ENCODE measurements around the gene C19orf25. TPM values are rescaled to one million over a fixed set of nuclear protein-coding genes. Genes with fewer than 3 reads are reported as not detected.

C19orf25 gene
- total and polyA plus RNA-seq, 9 of the 15 experiments (the other 6 are each of a cell fraction or from before 2014, with no cell fraction given), result 0.79 to 96.0 (median 36.1) TPM

- CTCF ChIA-PET (ENCODE audit: low intra/inter-chr PET ratio), result no interaction called here
- no peak overlapping the region for H3K4me3 ChIP-seq
- no peak overlapping the region for H3K9ac ChIP-seq (ENCODE audit: insufficient read depth in 1 of 2, low read depth in 2 of 2, low read length in 2 of 2)
- no peak overlapping the region for H2AFZ ChIP-seq (ENCODE audit: low read depth, low read length)
- H3K79me2 ChIP-seq (ENCODE audit: control insufficient read depth, insufficient read depth, low read length), result no peaks in the 10 kb centered on the region
- no peaks in the 10 kb centered on the region for H3K9me3 ChIP-seq (replicated peaks; ENCODE audit: control insufficient read depth, insufficient read depth, low read depth, low read length)
- TF ChIP-seq HNRNPL (IDR thresholded peaks at IDR 0.05; ENCODE audit: low read depth, low read length) (peak; percentile 50; the same call in 1 of the 2 replicates), SAFB (IDR thresholded peaks at IDR 0.05; ENCODE audit: borderline replicate concordance, low read depth, low read length) (0 out of 2 replicates have a peak, but pooled peaks have one; percentile 26), SAP30 (IDR thresholded peaks at IDR 0.05; ENCODE audit: borderline replicate concordance, insufficient read depth, low read depth, low read length, poor library complexity, severe bottlenecking) (no peak), FUS (optimal IDR thresholded peaks at IDR 0.05; ENCODE audit: low read depth, low read length) (no peak), NFYB (IDR thresholded peaks at IDR 0.05; ENCODE audit: extremely low read depth, insufficient read length) (no peak)
- H3K4me2 ChIP-seq (ENCODE audit: insufficient read depth, low read length), result no peak overlapping the region
- FAIRE-seq, result no peak
- H3K27ac ChIP-seq (ENCODE audit: extremely low read depth, low read depth, low read length), result no peak overlapping the region
- peaks cover 20 to 36% of the 10 kb centered on the region in 2 experiments; a peak in 4 of 5 replicates for H3K27me3 ChIP-seq (ENCODE audit: control insufficient read depth in 2 of 2, insufficient read depth in 2 of 2, low read length in 2 of 2)
- H3K9me1 ChIP-seq (ENCODE audit: control insufficient read depth, insufficient read depth, low read length), result no peaks in the 10 kb centered on the region
- in situ Hi-C loops (cut with MboI) (no loop called here), intact Hi-C loops (cut with micrococcal nuclease) (no loop called here)
- no peaks in the 10 kb centered on the region for H3K36me3 ChIP-seq (ENCODE audit: control insufficient read depth, insufficient read depth, low read length)
- peaks cover 11% of the 10 kb centered on the region for H4K20me1 ChIP-seq (replicated peaks; ENCODE audit: control insufficient read depth, insufficient read depth, low read length)
- DNase-seq (ENCODE audit: extremely low read depth in 1 of 4, low spot score in 3 of 4), result no peak
- BruUV-seq (replicated peaks), result no TSS peak
- POLR2A ChIA-PET, result no interaction called here
- 37% methylated on average over 19 of the region's 31 CpGs for WGBS (ENCODE audit: insufficient coverage, low coverage, missing lambda C conversion rate)
- ATAC-seq, result no peak
- H3K4me1 ChIP-seq (replicated peaks in 1 of 2; ENCODE audit: control insufficient read depth in 2 of 2, insufficient read depth in 2 of 2, low read length in 2 of 2), result peaks cover 3 to 55% of the 10 kb centered on the region in 2 experiments; a peak in 3 of 5 replicates
Observed at GRCh38 chr19:1525343-1525742, 46.3 kb upstream of the C19orf25 start.

GRCh38 chr19:1524972-1525325 is 45.9 kb upstream of the C19orf25 start:
- H4K20me1 ChIP-seq (replicated peaks; ENCODE audit: control insufficient read depth, insufficient read depth, low read length), result peaks cover 11% of the 10 kb centered on the region
- no peak overlapping the region; the same call in 2 of the 3 replicates for H3K27ac ChIP-seq (ENCODE audit: extremely low read depth, low read depth, low read length)
- no TSS peak for BruUV-seq (replicated peaks)
- H3K9ac ChIP-seq (ENCODE audit: insufficient read depth in 1 of 2, low read depth in 2 of 2, low read length in 2 of 2), result no peak overlapping the region
- CTCF ChIA-PET (ENCODE audit: low intra/inter-chr PET ratio), result no interaction called here
- H3K36me3 ChIP-seq (ENCODE audit: control insufficient read depth, insufficient read depth, low read length), result no peaks in the 10 kb centered on the region
- DNase-seq (ENCODE audit: extremely low read depth in 1 of 4, low spot score in 3 of 4), result no peak
- H3K27me3 ChIP-seq (ENCODE audit: control insufficient read depth in 2 of 2, insufficient read depth in 2 of 2, low read length in 2 of 2), result peaks cover 19 to 38% of the 10 kb centered on the region in 2 experiments; a peak in 4 of 5 replicates
- H3K9me3 ChIP-seq (replicated peaks; ENCODE audit: control insufficient read depth, insufficient read depth, low read depth, low read length), result no peaks in the 10 kb centered on the region
- no peaks in the 10 kb centered on the region for H3K9me1 ChIP-seq (ENCODE audit: control insufficient read depth, insufficient read depth, low read length)
- H3K79me2 ChIP-seq (ENCODE audit: control insufficient read depth, insufficient read depth, low read length), result no peaks in the 10 kb centered on the region
- in situ Hi-C loops (cut with MboI) (no loop called here), intact Hi-C loops (cut with micrococcal nuclease) (no loop called here)
- H3K4me1 ChIP-seq (replicated peaks in 1 of 2; ENCODE audit: control insufficient read depth in 2 of 2, insufficient read depth in 2 of 2, low read length in 2 of 2), result peaks cover 3 to 58% of the 10 kb centered on the region in 2 experiments; a peak in 3 of 5 replicates
- no peak overlapping the region for H2AFZ ChIP-seq (ENCODE audit: low read depth, low read length)
- H3K4me2 ChIP-seq (ENCODE audit: insufficient read depth, low read length), result peak overlapping the region; percentile 35; the same call in 1 of the 2 replicates
- POLR2A ChIA-PET, result no interaction called here
- no peak for ATAC-seq
- 22% methylated on average over 9 of the region's 17 CpGs for WGBS (ENCODE audit: insufficient coverage, low coverage, missing lambda C conversion rate)
- H3K4me3 ChIP-seq, result no peak overlapping the region
- no peak for FAIRE-seq
- no peak for TF ChIP-seq ZNF354B (CRISPR knock-in tag; IDR thresholded peaks at IDR 0.05)
- no peak for TF ChIP-seq ESRRA (IDR thresholded peaks at IDR 0.05; ENCODE audit: borderline replicate concordance, low read depth)
- no peak for TF ChIP-seq CSDE1 (IDR thresholded peaks at IDR 0.05)
- TF ChIP-seq CREBBP (IDR thresholded peaks at IDR 0.05; ENCODE audit: low read depth, low read length), result no peak
- no peak for TF ChIP-seq CTBP1 (IDR thresholded peaks at IDR 0.05; ENCODE audit: borderline replicate concordance)
- no peak for TF ChIP-seq GABPB2 (CRISPR knock-in tag; conservative IDR thresholded peaks at IDR 0.05)
- TF ChIP-seq, protein P1, sequence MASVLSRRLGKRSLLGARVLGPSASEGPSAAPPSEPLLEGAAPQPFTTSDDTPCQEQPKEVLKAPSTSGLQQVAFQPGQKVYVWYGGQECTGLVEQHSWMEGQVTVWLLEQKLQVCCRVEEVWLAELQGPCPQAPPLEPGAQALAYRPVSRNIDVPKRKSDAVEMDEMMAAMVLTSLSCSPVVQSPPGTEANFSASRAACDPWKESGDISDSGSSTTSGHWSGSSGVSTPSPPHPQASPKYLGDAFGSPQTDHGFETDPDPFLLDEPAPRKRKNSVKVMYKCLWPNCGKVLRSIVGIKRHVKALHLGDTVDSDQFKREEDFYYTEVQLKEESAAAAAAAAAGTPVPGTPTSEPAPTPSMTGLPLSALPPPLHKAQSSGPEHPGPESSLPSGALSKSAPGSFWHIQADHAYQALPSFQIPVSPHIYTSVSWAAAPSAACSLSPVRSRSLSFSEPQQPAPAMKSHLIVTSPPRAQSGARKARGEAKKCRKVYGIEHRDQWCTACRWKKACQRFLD (CRISPR knock-in tag; IDR thresholded peaks at IDR 0.05), result no peak
- TF ChIP-seq EHMT2 (IDR thresholded peaks at IDR 0.05), result 0 out of 2 replicates have a peak, but pooled peaks have one; percentile 0
- TF ChIP-seq MAX (CRISPR knock-in tag; IDR thresholded peaks at IDR 0.05), result peak; percentile 42; the same call in 1 of the 2 replicates
- no peak for TF ChIP-seq BHLHE40 (IDR thresholded peaks at IDR 0.05; ENCODE audit: low read length)
- 0 out of 2 replicates have a peak, but pooled peaks have one; percentile 11 for TF ChIP-seq ZNF511 (CRISPR knock-in tag; IDR thresholded peaks at IDR 0.05)

Data from K562 (cell line).